Measurements from ENCODE around the gene IL25. TPM values are rescaled to one million over a fixed set of nuclear protein-coding genes. Genes with fewer than 3 reads are reported as not detected.
"Not testable (repeated sequence)": the region's sequence is repeated elsewhere in the genome, so short reads cannot be mapped to it uniquely, and the experiment has no call there.

The IL25 gene
- total and polyA plus RNA-seq, 2 experiments from 2014 or later, result not detected

DNA sequence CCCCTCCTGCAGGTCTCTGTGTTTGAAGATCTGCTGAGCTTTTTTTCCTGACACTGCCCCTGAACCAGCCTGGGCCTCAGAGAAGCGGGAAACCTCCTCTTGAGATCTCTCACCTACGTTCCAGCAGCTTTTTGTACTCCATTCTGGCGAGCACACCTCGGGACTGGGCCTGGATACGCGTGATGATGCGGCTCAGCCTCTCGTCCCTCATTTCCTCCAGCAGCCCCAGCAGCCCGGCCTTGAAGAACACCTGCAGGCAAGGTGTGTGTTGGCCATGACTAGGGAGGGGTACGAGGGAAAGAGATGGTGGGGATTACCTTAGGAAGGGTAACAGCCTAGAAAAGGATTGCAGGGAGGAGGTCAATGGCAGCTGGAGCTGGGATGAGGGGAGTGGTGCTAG, 52.6 kb downstream of the IL25 start:
- peaks cover 15% of the 10 kb centered on the region for H3K9me2 ChIP-seq (ENCODE audit: insufficient read depth)
- no peak for TF ChIP-seq JUNB (IDR thresholded peaks at IDR 0.05; ENCODE audit: unreplicated experiment)
- TF ChIP-seq EZH2phosphoT487 (IDR thresholded peaks at IDR 0.05; ENCODE audit: unreplicated experiment), result no peak
- TF ChIP-seq, protein P1, sequence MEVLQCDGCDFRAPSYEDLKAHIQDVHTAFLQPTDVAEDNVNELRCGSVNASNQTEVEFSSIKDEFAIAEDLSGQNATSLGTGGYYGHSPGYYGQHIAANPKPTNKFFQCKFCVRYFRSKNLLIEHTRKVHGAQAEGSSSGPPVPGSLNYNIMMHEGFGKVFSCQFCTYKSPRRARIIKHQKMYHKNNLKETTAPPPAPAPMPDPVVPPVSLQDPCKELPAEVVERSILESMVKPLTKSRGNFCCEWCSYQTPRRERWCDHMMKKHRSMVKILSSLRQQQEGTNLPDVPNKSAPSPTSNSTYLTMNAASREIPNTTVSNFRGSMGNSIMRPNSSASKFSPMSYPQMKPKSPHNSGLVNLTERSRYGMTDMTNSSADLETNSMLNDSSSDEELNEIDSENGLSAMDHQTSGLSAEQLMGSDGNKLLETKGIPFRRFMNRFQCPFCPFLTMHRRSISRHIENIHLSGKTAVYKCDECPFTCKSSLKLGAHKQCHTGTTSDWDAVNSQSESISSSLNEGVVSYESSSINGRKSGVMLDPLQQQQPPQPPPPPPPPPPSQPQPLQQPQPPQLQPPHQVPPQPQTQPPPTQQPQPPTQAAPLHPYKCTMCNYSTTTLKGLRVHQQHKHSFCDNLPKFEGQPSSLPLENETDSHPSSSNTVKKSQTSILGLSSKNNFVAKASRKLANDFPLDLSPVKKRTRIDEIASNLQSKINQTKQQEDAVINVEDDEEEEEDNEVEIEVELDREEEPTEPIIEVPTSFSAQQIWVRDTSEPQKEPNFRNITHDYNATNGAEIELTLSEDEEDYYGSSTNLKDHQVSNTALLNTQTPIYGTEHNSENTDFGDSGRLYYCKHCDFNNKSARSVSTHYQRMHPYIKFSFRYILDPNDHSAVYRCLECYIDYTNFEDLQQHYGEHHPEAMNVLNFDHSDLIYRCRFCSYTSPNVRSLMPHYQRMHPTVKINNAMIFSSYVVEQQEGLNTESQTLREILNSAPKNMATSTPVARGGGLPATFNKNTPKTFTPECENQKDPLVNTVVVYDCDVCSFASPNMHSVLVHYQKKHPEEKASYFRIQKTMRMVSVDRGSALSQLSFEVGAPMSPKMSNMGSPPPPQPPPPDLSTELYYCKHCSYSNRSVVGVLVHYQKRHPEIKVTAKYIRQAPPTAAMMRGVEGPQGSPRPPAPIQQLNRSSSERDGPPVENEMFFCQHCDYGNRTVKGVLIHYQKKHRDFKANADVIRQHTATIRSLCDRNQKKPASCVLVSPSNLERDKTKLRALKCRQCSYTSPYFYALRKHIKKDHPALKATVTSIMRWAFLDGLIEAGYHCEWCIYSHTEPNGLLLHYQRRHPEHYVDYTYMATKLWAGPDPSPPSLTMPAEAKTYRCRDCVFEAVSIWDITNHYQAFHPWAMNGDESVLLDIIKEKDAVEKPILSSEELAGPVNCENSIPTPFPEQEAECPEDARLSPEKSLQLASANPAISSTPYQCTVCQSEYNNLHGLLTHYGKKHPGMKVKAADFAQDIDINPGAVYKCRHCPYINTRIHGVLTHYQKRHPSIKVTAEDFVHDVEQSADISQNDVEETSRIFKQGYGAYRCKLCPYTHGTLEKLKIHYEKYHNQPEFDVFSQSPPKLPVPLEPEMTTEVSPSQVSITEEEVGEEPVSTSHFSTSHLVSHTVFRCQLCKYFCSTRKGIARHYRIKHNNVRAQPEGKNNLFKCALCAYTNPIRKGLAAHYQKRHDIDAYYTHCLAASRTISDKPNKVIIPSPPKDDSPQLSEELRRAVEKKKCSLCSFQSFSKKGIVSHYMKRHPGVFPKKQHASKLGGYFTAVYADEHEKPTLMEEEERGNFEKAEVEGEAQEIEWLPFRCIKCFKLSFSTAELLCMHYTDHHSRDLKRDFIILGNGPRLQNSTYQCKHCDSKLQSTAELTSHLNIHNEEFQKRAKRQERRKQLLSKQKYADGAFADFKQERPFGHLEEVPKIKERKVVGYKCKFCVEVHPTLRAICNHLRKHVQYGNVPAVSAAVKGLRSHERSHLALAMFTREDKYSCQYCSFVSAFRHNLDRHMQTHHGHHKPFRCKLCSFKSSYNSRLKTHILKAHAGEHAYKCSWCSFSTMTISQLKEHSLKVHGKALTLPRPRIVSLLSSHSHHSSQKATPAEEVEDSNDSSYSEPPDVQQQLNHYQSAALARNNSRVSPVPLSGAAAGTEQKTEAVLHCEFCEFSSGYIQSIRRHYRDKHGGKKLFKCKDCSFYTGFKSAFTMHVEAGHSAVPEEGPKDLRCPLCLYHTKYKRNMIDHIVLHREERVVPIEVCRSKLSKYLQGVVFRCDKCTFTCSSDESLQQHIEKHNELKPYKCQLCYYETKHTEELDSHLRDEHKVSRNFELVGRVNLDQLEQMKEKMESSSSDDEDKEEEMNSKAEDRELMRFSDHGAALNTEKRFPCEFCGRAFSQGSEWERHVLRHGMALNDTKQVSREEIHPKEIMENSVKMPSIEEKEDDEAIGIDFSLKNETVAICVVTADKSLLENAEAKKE (CRISPR knock-in tag; IDR thresholded peaks at IDR 0.05), result no peak
- TF ChIP-seq, protein P2, sequence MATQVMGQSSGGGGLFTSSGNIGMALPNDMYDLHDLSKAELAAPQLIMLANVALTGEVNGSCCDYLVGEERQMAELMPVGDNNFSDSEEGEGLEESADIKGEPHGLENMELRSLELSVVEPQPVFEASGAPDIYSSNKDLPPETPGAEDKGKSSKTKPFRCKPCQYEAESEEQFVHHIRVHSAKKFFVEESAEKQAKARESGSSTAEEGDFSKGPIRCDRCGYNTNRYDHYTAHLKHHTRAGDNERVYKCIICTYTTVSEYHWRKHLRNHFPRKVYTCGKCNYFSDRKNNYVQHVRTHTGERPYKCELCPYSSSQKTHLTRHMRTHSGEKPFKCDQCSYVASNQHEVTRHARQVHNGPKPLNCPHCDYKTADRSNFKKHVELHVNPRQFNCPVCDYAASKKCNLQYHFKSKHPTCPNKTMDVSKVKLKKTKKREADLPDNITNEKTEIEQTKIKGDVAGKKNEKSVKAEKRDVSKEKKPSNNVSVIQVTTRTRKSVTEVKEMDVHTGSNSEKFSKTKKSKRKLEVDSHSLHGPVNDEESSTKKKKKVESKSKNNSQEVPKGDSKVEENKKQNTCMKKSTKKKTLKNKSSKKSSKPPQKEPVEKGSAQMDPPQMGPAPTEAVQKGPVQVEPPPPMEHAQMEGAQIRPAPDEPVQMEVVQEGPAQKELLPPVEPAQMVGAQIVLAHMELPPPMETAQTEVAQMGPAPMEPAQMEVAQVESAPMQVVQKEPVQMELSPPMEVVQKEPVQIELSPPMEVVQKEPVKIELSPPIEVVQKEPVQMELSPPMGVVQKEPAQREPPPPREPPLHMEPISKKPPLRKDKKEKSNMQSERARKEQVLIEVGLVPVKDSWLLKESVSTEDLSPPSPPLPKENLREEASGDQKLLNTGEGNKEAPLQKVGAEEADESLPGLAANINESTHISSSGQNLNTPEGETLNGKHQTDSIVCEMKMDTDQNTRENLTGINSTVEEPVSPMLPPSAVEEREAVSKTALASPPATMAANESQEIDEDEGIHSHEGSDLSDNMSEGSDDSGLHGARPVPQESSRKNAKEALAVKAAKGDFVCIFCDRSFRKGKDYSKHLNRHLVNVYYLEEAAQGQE (IDR thresholded peaks at IDR 0.05; ENCODE audit: unreplicated experiment), result no peak
- TF ChIP-seq ZNF114 (CRISPR knock-in tag; IDR thresholded peaks at IDR 0.05), result no peak
- TF ChIP-seq ZNF331 (CRISPR knock-in tag; IDR thresholded peaks at IDR 0.05; ENCODE audit: low read depth), result no peak
- no peak for TF ChIP-seq EZH2 (IDR thresholded peaks at IDR 0.05; ENCODE audit: low read depth, unreplicated experiment)
- no peak overlapping the region for H3K4me3 ChIP-seq
- H3K36me3 Mint-ChIP-seq (ENCODE audit: low read depth), result no peaks in the 10 kb centered on the region; the same call in 2 of the 3 replicates
- H3K27me3 ChIP-seq (ENCODE audit: insufficient read depth), result no peaks in the 10 kb centered on the region
- H3K4me1 ChIP-seq (ENCODE audit: insufficient read depth), result no peaks in the 10 kb centered on the region
- no peak overlapping the region for H3K4me3 Mint-ChIP-seq
- peaks cover 20% of the 10 kb centered on the region for H3K27me3 Mint-ChIP-seq (ENCODE audit: insufficient read depth, low read depth, poor library complexity)
- peaks cover 2% of the 10 kb centered on the region; the same call in 2 of the 3 replicates for H3K4me1 Mint-ChIP-seq
- no peak overlapping the region for H3K27ac Mint-ChIP-seq
- H4K20me1 ChIP-seq (replicated peaks; ENCODE audit: insufficient read depth), result no peaks in the 10 kb centered on the region
- H3F3A ChIP-seq (replicated peaks; ENCODE audit: low read depth), result no peaks in the 10 kb centered on the region
- H3K79me2 ChIP-seq (replicated peaks; ENCODE audit: insufficient read depth), result no peaks in the 10 kb centered on the region
- H3K4me2 ChIP-seq, result no peak overlapping the region
- no peaks in the 10 kb centered on the region for H3K36me3 ChIP-seq (ENCODE audit: insufficient read depth)
- no peak for DNase-seq (ENCODE audit: low spot score)
- H3K9me3 Mint-ChIP-seq, result peaks cover 3% of the 10 kb centered on the region; the same call in 1 of the 3 replicates
- no peak overlapping the region for H3K27ac ChIP-seq (ENCODE audit: low read depth)
- no peak for ATAC-seq
- no peak overlapping the region for H2AFZ ChIP-seq

DNA sequence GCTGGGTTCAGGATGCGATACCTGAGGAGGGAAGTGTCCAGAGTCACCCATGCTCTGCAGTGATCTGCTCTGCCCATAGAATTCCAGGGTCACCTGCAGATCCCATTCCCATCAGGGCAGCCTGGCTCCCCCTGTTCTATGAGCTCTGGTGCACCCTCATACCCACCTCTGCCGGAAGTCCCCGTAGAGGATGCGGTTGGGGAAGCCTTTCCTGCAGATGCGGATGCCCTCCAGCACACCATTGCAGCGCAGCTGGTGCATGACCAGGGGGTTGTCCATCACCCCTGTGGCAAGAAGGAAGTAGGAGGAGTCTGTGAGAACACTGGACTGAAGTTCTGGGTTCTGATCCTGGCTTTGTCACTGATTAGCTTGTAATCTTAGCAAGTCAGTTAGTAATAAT, 53.2 kb downstream of the IL25 start:
- H4K20me1 ChIP-seq (replicated peaks; ENCODE audit: insufficient read depth); H3K27ac ChIP-seq (ENCODE audit: low read depth); H3K36me3 Mint-ChIP-seq (ENCODE audit: low read depth); H3K4me1 Mint-ChIP-seq; H3K4me2 ChIP-seq; H2AFZ ChIP-seq; H3K4me1 ChIP-seq (ENCODE audit: insufficient read depth); H3K36me3 ChIP-seq (ENCODE audit: insufficient read depth); H3K27ac Mint-ChIP-seq; H3K27me3 ChIP-seq (ENCODE audit: insufficient read depth); DNase-seq (ENCODE audit: low spot score); H3K4me3 Mint-ChIP-seq; H3K9me3 Mint-ChIP-seq; ATAC-seq; H3K4me3 ChIP-seq; H3F3A ChIP-seq (replicated peaks; ENCODE audit: low read depth); H3K79me2 ChIP-seq (replicated peaks; ENCODE audit: insufficient read depth): not testable (repeated sequence)
- H3K9me2 ChIP-seq (ENCODE audit: insufficient read depth), result peaks cover 13% of the 10 kb centered on the region
- H3K27me3 Mint-ChIP-seq (ENCODE audit: insufficient read depth, low read depth, poor library complexity), result peaks cover 19% of the 10 kb centered on the region

Data from GM23338 (cell line).